HCT116 (cell line): ENCODE results near the gene CDCP2.

ENCODE experiments used
- CEBPB ChIP-seq: IDR thresholded peaks from 2 replicates; pipeline ENCODE4 v1.6.1; 2012; ENCODE audit warnings: low read depth
- SIN3A ChIP-seq: IDR thresholded peaks from 2 replicates; pipeline ENCODE4 v1.6.1; 2012; ENCODE audit warnings: low read depth
- SP1 ChIP-seq: IDR thresholded peaks from 2 replicates; pipeline ENCODE4 v1.6.1; 2012; ENCODE audit warnings: low read depth
- TF ChIP-seq, protein P1 (sequence below), 3 experiments: fragments of 200-600 bp in 1 of 3; sonication (generic) in 1 of 3; IDR thresholded peaks in 2 of 3; conservative IDR thresholded peaks in 1 of 3; 2 replicates each; pipeline ENCODE4 v1.5.1; 2012 to 2017; ENCODE audit warnings: low read depth in 2 of 3, low read length in 2 of 3, antibody characterized with exemption in 1 of 3, borderline replicate concordance in 1 of 3, control low read depth in 1 of 3, mild to moderate bottlenecking in 1 of 3, mixed read lengths in 1 of 3, mixed run types in 1 of 3, moderate library complexity in 1 of 3; ENCODE audit not compliant: insufficient read depth in 1 of 3
- TF ChIP-seq, protein P2 (sequence below): IDR thresholded peaks from 2 replicates; pipeline ENCODE4 v1.6.1; 2012; ENCODE audit warnings: low read depth

DNA sequence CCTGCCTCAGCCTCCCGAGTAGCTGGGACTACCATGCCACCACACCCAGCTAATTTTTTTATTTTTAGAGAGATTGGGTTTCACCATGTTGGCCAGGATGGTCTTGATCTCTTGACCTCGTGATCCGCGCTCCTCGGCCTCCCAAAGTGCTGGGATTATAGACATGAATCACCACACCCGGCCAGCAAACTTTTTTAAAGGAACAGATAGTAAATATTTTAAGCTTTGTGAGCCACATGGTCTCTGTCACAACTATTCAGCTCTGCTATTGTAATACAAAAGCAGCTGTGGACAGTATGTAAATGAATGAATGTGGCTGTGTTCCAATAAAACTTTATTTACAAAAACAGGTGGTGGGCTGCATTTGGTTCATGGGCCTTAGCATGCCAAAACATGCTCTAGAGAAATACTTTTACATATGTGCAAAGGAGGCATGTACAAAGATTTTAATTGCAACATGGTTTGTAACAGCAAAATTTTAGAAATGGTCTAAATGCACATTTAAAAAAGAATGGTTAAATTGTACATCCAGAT, 47.0 kb downstream of the CDCP2 start:
- TF ChIP-seq, protein P1, sequence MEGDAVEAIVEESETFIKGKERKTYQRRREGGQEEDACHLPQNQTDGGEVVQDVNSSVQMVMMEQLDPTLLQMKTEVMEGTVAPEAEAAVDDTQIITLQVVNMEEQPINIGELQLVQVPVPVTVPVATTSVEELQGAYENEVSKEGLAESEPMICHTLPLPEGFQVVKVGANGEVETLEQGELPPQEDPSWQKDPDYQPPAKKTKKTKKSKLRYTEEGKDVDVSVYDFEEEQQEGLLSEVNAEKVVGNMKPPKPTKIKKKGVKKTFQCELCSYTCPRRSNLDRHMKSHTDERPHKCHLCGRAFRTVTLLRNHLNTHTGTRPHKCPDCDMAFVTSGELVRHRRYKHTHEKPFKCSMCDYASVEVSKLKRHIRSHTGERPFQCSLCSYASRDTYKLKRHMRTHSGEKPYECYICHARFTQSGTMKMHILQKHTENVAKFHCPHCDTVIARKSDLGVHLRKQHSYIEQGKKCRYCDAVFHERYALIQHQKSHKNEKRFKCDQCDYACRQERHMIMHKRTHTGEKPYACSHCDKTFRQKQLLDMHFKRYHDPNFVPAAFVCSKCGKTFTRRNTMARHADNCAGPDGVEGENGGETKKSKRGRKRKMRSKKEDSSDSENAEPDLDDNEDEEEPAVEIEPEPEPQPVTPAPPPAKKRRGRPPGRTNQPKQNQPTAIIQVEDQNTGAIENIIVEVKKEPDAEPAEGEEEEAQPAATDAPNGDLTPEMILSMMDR (IDR thresholded peaks at IDR 0.05 in 2 of 3, conservative IDR thresholded peaks at IDR 0.05 in 1 of 3; ENCODE audit: borderline replicate concordance in 1 of 3, insufficient read depth in 1 of 3, low read depth in 2 of 3, low read length in 2 of 3) = no peak
- TF ChIP-seq SIN3A = no peak
- no peak for TF ChIP-seq SP1
- TF ChIP-seq, protein P2, sequence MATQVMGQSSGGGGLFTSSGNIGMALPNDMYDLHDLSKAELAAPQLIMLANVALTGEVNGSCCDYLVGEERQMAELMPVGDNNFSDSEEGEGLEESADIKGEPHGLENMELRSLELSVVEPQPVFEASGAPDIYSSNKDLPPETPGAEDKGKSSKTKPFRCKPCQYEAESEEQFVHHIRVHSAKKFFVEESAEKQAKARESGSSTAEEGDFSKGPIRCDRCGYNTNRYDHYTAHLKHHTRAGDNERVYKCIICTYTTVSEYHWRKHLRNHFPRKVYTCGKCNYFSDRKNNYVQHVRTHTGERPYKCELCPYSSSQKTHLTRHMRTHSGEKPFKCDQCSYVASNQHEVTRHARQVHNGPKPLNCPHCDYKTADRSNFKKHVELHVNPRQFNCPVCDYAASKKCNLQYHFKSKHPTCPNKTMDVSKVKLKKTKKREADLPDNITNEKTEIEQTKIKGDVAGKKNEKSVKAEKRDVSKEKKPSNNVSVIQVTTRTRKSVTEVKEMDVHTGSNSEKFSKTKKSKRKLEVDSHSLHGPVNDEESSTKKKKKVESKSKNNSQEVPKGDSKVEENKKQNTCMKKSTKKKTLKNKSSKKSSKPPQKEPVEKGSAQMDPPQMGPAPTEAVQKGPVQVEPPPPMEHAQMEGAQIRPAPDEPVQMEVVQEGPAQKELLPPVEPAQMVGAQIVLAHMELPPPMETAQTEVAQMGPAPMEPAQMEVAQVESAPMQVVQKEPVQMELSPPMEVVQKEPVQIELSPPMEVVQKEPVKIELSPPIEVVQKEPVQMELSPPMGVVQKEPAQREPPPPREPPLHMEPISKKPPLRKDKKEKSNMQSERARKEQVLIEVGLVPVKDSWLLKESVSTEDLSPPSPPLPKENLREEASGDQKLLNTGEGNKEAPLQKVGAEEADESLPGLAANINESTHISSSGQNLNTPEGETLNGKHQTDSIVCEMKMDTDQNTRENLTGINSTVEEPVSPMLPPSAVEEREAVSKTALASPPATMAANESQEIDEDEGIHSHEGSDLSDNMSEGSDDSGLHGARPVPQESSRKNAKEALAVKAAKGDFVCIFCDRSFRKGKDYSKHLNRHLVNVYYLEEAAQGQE = no peak
- no peak for TF ChIP-seq CEBPB
